GM19397 (cell line): ENCODE results near the gene VPS13D.

Source experiments
- ATAC-seq: cut with Tn5 transposase; IDR thresholded peaks from one replicate; pipeline ENCODE4 v1.9.1; 2021; ENCODE audit warnings: mild to moderate bottlenecking, moderate library complexity; ENCODE audit not compliant: unreplicated experiment

The VPS13D gene

GRCh38 chr1:12400027-12400693 lies 170.3 kb downstream of the VPS13D start:
- no peak for ATAC-seq

GRCh38 chr1:12402159-12402673 lies 172.4 kb downstream of the VPS13D start:
- ATAC-seq = no peak

- no peak for ATAC-seq
These were observed 173.0 kb downstream of the VPS13D start for GRCh38 chr1:12402842-12403241.

- no peak for ATAC-seq
These were observed 175.1 kb downstream of the VPS13D start for GRCh38 chr1:12404918-12405317.

- ATAC-seq = no peak
These were observed 175.7 kb downstream of the VPS13D start for GRCh38 chr1:12405325-12406210.

GRCh38 chr1:12406211-12407021 lies 176.6 kb downstream of the VPS13D start:
- no peak for ATAC-seq

GRCh38 chr1:12407050-12407961 lies 177.5 kb downstream of the VPS13D start:
- ATAC-seq = no peak

GRCh38 chr1:12407962-12408454 lies 178.2 kb downstream of the VPS13D start:
- ATAC-seq = no peak

- ATAC-seq = no peak
These were observed 178.8 kb downstream of the VPS13D start for GRCh38 chr1:12408662-12409061.

- no peak for ATAC-seq
These were observed 179.9 kb downstream of the VPS13D start for GRCh38 chr1:12409681-12410080.

- ATAC-seq = no peak
These were observed 180.5 kb downstream of the VPS13D start for GRCh38 chr1:12410351-12410750.

- no peak for ATAC-seq
These were observed 181.3 kb downstream of the VPS13D start for GRCh38 chr1:12411098-12411497.

GRCh38 chr1:12411747-12412146 lies 181.9 kb downstream of the VPS13D start:
- no peak for ATAC-seq

GRCh38 chr1:12412439-12412838 lies 182.6 kb downstream of the VPS13D start:
- ATAC-seq = no peak

- ATAC-seq = no peak
These were observed 184.0 kb downstream of the VPS13D start for GRCh38 chr1:12413664-12414410.

GRCh38 chr1:12414444-12415018 lies 184.7 kb downstream of the VPS13D start:
- ATAC-seq = no peak

GRCh38 chr1:12415038-12415466 lies 185.2 kb downstream of the VPS13D start:
- ATAC-seq = no peak

GRCh38 chr1:12416101-12416500 lies 186.3 kb downstream of the VPS13D start:
- no peak for ATAC-seq

GRCh38 chr1:12416744-12417143 lies 186.9 kb downstream of the VPS13D start:
- no peak for ATAC-seq
